ENCODE data around the gene DOCK4.

Gene DOCK4

GRCh38 chr7:112161253-112162141 is 44.7 kb downstream of the DOCK4 start:
- H2BK5ac ChIP-seq (ENCODE audit: low read depth, low read length, poor library complexity), result no peak overlapping the region
- DNase-seq, result no peak
- H3K9ac ChIP-seq (ENCODE audit: low read length), result no peak overlapping the region
- H3K79me1 ChIP-seq (ENCODE audit: low read length), result peaks cover 11% of the 10 kb centered on the region
- H3K23ac ChIP-seq (ENCODE audit: low read length), result no peak overlapping the region
- H4K12ac ChIP-seq (ENCODE audit: low read depth, low read length), result no peak overlapping the region
- no peak overlapping the region for H3K4me3 ChIP-seq (ENCODE audit: low read depth, low read length)
- WGBS (ENCODE audit: extremely low coverage, insufficient coverage, insufficient read length), result no CpG with 5 or more reads among the region's 3 CpGs
- no peak overlapping the region for H4K8ac ChIP-seq (ENCODE audit: low read depth, low read length)
- H4K91ac ChIP-seq (ENCODE audit: low read depth, low read length), result no peak overlapping the region
- no peaks in the 10 kb centered on the region for H3K9me3 ChIP-seq (ENCODE audit: insufficient read depth, low read depth, low read length)
- no peak overlapping the region for H2AFZ ChIP-seq (ENCODE audit: insufficient read depth, low read length, poor library complexity)
- no peak overlapping the region for H2BK120ac ChIP-seq (ENCODE audit: insufficient read depth, low read length, poor library complexity)
- no peaks in the 10 kb centered on the region for H3K27me3 ChIP-seq (ENCODE audit: insufficient read depth, low read length)
- peak overlapping the region; percentile 67 for H3K27ac ChIP-seq (ENCODE audit: low read depth, low read length)
- H3K4ac ChIP-seq (ENCODE audit: low read depth, low read length), result no peak overlapping the region
- peaks cover 5 to 7% of the 10 kb centered on the region in 2 experiments for H3K4me1 ChIP-seq (ENCODE audit: control insufficient read depth in 1 of 2, insufficient read depth in 2 of 2, low read length in 2 of 2)
- peak overlapping the region; percentile 33 for H3K4me2 ChIP-seq (ENCODE audit: low read length)
- H2BK12ac ChIP-seq (ENCODE audit: low read length), result no peak overlapping the region
- no peak overlapping the region for H2AK5ac ChIP-seq (ENCODE audit: low read length)
- H3K79me2 ChIP-seq (ENCODE audit: control insufficient read depth, insufficient read depth, low read length, poor library complexity), result peaks cover 2% of the 10 kb centered on the region
- no peak overlapping the region for H3K18ac ChIP-seq (ENCODE audit: low read length)
- no peak overlapping the region for H3K14ac ChIP-seq (ENCODE audit: low read length)
- no peaks in the 10 kb centered on the region for H3K36me3 ChIP-seq (ENCODE audit: control insufficient read depth in 1 of 2, insufficient read depth in 2 of 2, low read length in 2 of 2)

- Histone ChIP-seq H2AFZ (ENCODE audit: insufficient read depth, low read length, poor library complexity) (no peak overlapping the region), H3K36me3 (ENCODE audit: control insufficient read depth in 1 of 2, insufficient read depth in 2 of 2, low read length in 2 of 2) (no peaks in the 10 kb centered on the region), H3K4me1 (ENCODE audit: control insufficient read depth in 1 of 2, insufficient read depth in 2 of 2, low read length in 2 of 2) (peaks cover 5 to 7% of the 10 kb centered on the region in 2 experiments), H2BK12ac (ENCODE audit: low read length) (peak overlapping the region; percentile 61), H3K23ac (ENCODE audit: low read length) (no peak overlapping the region), H3K14ac (ENCODE audit: low read length) (no peak overlapping the region), H3K9me3 (ENCODE audit: insufficient read depth, low read depth, low read length) (no peaks in the 10 kb centered on the region), H3K79me2 (ENCODE audit: control insufficient read depth, insufficient read depth, low read length, poor library complexity) (peaks cover 2% of the 10 kb centered on the region), H2BK5ac (ENCODE audit: low read depth, low read length, poor library complexity) (peak overlapping the region; percentile 61), H4K12ac (ENCODE audit: low read depth, low read length) (no peak overlapping the region), H3K4me2 (ENCODE audit: low read length) (no peak overlapping the region), H3K4ac (ENCODE audit: low read depth, low read length) (no peak overlapping the region), H3K9ac (ENCODE audit: low read length) (no peak overlapping the region), H4K91ac (ENCODE audit: low read depth, low read length) (no peak overlapping the region), H3K79me1 (ENCODE audit: low read length) (peaks cover 11% of the 10 kb centered on the region), H4K8ac (ENCODE audit: low read depth, low read length) (no peak overlapping the region), H2BK120ac (ENCODE audit: insufficient read depth, low read length, poor library complexity) (peak overlapping the region; percentile 31), H3K18ac (ENCODE audit: low read length) (no peak overlapping the region), H3K27me3 (ENCODE audit: insufficient read depth, low read length) (no peaks in the 10 kb centered on the region), H3K4me3 (ENCODE audit: low read depth, low read length) (no peak overlapping the region), H2AK5ac (ENCODE audit: low read length) (no peak overlapping the region), H3K27ac (ENCODE audit: low read depth, low read length) (peak overlapping the region; percentile 72)
- DNase-seq, result no peak
- no CpG with 5 or more reads among the region's 7 CpGs for WGBS (ENCODE audit: extremely low coverage, insufficient coverage, insufficient read length)
Observed at GRCh38 chr7:112160771-112161150, 45.4 kb downstream of the DOCK4 start.

GRCh38 chr7:112160130-112160770 is 45.9 kb downstream of the DOCK4 start:
- Histone ChIP-seq H2BK5ac (ENCODE audit: low read depth, low read length, poor library complexity) (no peak overlapping the region), H3K9me3 (ENCODE audit: insufficient read depth, low read depth, low read length) (no peaks in the 10 kb centered on the region), H3K18ac (ENCODE audit: low read length) (no peak overlapping the region), H2AK5ac (ENCODE audit: low read length) (no peak overlapping the region), H3K4me1 (ENCODE audit: control insufficient read depth in 1 of 2, insufficient read depth in 2 of 2, low read length in 2 of 2) (peaks cover 5 to 7% of the 10 kb centered on the region in 2 experiments), H3K79me1 (ENCODE audit: low read length) (peaks cover 11% of the 10 kb centered on the region), H4K91ac (ENCODE audit: low read depth, low read length) (peak overlapping the region; percentile 22), H3K23ac (ENCODE audit: low read length) (no peak overlapping the region), H4K8ac (ENCODE audit: low read depth, low read length) (no peak overlapping the region), H2BK120ac (ENCODE audit: insufficient read depth, low read length, poor library complexity) (no peak overlapping the region), H3K27me3 (ENCODE audit: insufficient read depth, low read length) (no peaks in the 10 kb centered on the region), H3K4me2 (ENCODE audit: low read length) (no peak overlapping the region), H3K9ac (ENCODE audit: low read length) (no peak overlapping the region), H3K79me2 (ENCODE audit: control insufficient read depth, insufficient read depth, low read length, poor library complexity) (peaks cover 2% of the 10 kb centered on the region), H4K12ac (ENCODE audit: low read depth, low read length) (no peak overlapping the region), H3K4ac (ENCODE audit: low read depth, low read length) (no peak overlapping the region), H3K4me3 (ENCODE audit: low read depth, low read length) (no peak overlapping the region), H2BK12ac (ENCODE audit: low read length) (no peak overlapping the region), H3K14ac (ENCODE audit: low read length) (no peak overlapping the region), H2AFZ (ENCODE audit: insufficient read depth, low read length, poor library complexity) (no peak overlapping the region), H3K36me3 (ENCODE audit: control insufficient read depth in 1 of 2, insufficient read depth in 2 of 2, low read length in 2 of 2) (no peaks in the 10 kb centered on the region), H3K27ac (ENCODE audit: low read depth, low read length) (peak overlapping the region; percentile 72)
- no peak for DNase-seq
- no CpG with 5 or more reads among the region's 2 CpGs for WGBS (ENCODE audit: extremely low coverage, insufficient coverage, insufficient read length)

- no peak overlapping the region for H3K27ac ChIP-seq (ENCODE audit: low read depth, low read length)
- H2BK120ac ChIP-seq (ENCODE audit: insufficient read depth, low read length, poor library complexity), result no peak overlapping the region
- no peak overlapping the region for H3K14ac ChIP-seq (ENCODE audit: low read length)
- H3K23ac ChIP-seq (ENCODE audit: low read length), result no peak overlapping the region
- H4K91ac ChIP-seq (ENCODE audit: low read depth, low read length), result no peak overlapping the region
- H3K79me2 ChIP-seq (ENCODE audit: control insufficient read depth, insufficient read depth, low read length, poor library complexity), result peaks cover 2% of the 10 kb centered on the region
- H3K4me3 ChIP-seq (ENCODE audit: low read depth, low read length), result no peak overlapping the region
- H3K36me3 ChIP-seq (ENCODE audit: control insufficient read depth in 1 of 2, insufficient read depth in 2 of 2, low read length in 2 of 2), result no peaks in the 10 kb centered on the region
- H2BK12ac ChIP-seq (ENCODE audit: low read length), result no peak overlapping the region
- peak in 1 of 2 donors; percentile 8 for DNase-seq
- no peak overlapping the region for H4K12ac ChIP-seq (ENCODE audit: low read depth, low read length)
- H2BK5ac ChIP-seq (ENCODE audit: low read depth, low read length, poor library complexity), result no peak overlapping the region
- no peak overlapping the region for H3K9ac ChIP-seq (ENCODE audit: low read length)
- H3K79me1 ChIP-seq (ENCODE audit: low read length), result peaks cover 11% of the 10 kb centered on the region
- no CpG with 5 or more reads among the region's 8 CpGs for WGBS (ENCODE audit: extremely low coverage, insufficient coverage, insufficient read length)
- H3K9me3 ChIP-seq (ENCODE audit: insufficient read depth, low read depth, low read length), result no peaks in the 10 kb centered on the region
- no peaks in the 10 kb centered on the region for H3K27me3 ChIP-seq (ENCODE audit: insufficient read depth, low read length)
- H3K18ac ChIP-seq (ENCODE audit: low read length), result no peak overlapping the region
- peak overlapping the region; percentile 4 for H3K4ac ChIP-seq (ENCODE audit: low read depth, low read length)
- no peak overlapping the region for H2AFZ ChIP-seq (ENCODE audit: insufficient read depth, low read length, poor library complexity)
- H4K8ac ChIP-seq (ENCODE audit: low read depth, low read length), result no peak overlapping the region
- no peak overlapping the region for H3K4me2 ChIP-seq (ENCODE audit: low read length)
- H2AK5ac ChIP-seq (ENCODE audit: low read length), result no peak overlapping the region
- peaks cover 5 to 7% of the 10 kb centered on the region in 2 experiments for H3K4me1 ChIP-seq (ENCODE audit: control insufficient read depth in 1 of 2, insufficient read depth in 2 of 2, low read length in 2 of 2)
Observed at GRCh38 chr7:112159351-112159750, 46.8 kb downstream of the DOCK4 start.

Measured in trophoblast cell (in vitro differentiated cells and primary cell).